Spleen (tissue), 11 donors: ENCODE results near the gene CFAP99. TPM values are rescaled to one million over a fixed set of nuclear protein-coding genes. Genes with fewer than 3 reads are reported as not detected.

ENCODE experiments used
- DNase-seq: peaks from one replicate; pipeline ENCODE4 v3.0.0-alpha.2; 2020
- H3K27ac ChIP-seq, 8 donors: fragments of 200-600 bp; sonication (generic) in 7 of 8; 1 replicate in 4 of 8; 2 replicates in 4 of 8; pipeline versions ENCODE4 v1.5.0 to v1.8.0; 2016 to 2021; ENCODE audit warnings: inconsistent platforms in 4 of 8, mild to moderate bottlenecking in 4 of 8, moderate library complexity in 1 of 8
- H3K27me3 ChIP-seq, 7 donors: fragments of 200-600 bp; sonication (generic) in 6 of 7; replicated peaks in 1 of 7; 1 replicate in 4 of 7; 2 replicates in 3 of 7; pipeline versions ENCODE4 v1.5.0 to v1.8.0; 2016 to 2021; ENCODE audit warnings: inconsistent platforms in 3 of 7, mild to moderate bottlenecking in 1 of 7
- H3K36me3 ChIP-seq, 6 donors: fragments of 200-600 bp; sonication (generic) in 5 of 6; 1 replicate in 4 of 6; 2 replicates in 2 of 6; pipeline versions ENCODE4 v1.5.0 to v1.8.0; 2016 to 2021; ENCODE audit warnings: inconsistent platforms in 2 of 6
- H3K4me1 ChIP-seq, 6 donors: fragments of 200-600 bp; sonication (generic) in 5 of 6; 1 replicate in 3 of 6; 2 replicates in 3 of 6; pipeline versions ENCODE4 v1.5.0 to v1.8.0; 2016 to 2021; ENCODE audit warnings: inconsistent platforms in 3 of 6
- H3K4me3 ChIP-seq, 8 donors: fragments of 200-600 bp; sonication (generic) in 7 of 8; 1 replicate in 4 of 8; 2 replicates in 4 of 8; pipeline versions ENCODE4 v1.5.0 to v1.8.0; 2016 to 2021; ENCODE audit warnings: inconsistent platforms in 4 of 8, mild to moderate bottlenecking in 4 of 8, moderate library complexity in 2 of 8
- H3K9me3 ChIP-seq, 8 donors: fragments of 200-600 bp; sonication (generic) in 7 of 8; 1 replicate in 4 of 8; 2 replicates in 4 of 8; pipeline versions ENCODE4 v1.5.0 to v1.8.0; 2016 to 2021; ENCODE audit warnings: inconsistent platforms in 4 of 8
- POLR2A ChIP-seq, 3 donors: fragments of 450-650 bp; IDR thresholded peaks; one replicate each; pipeline ENCODE4 v1.5.1; 2017; ENCODE audit warnings: antibody characterized with exemption in 3 of 3, mild to moderate bottlenecking in 1 of 3
- POLR2AphosphoS5 ChIP-seq, 3 donors: sonication (generic); formaldehyde crosslinking; IDR thresholded peaks; one replicate each; pipeline ENCODE4 v1.5.1; 2017; ENCODE audit warnings: antibody characterized with exemption in 3 of 3
- WGBS, 5 donors: extraction: QIAGEN DNeasy Blood & Tissue Kit in 3 of 5; methylation state at CpG; one replicate each; pipeline versions ENCODE4 v1.1.5 to v1.1.7; 2013 to 2018; 5-methylcytosine and 5-hydroxymethylcytosine counted together
- intact Hi-C: fragments of 100-400 bp; cut with DNase I; formaldehyde crosslinking; loops from one replicate; pipeline ENCODE4 v1.15.0; 2023; ENCODE audit warnings: low total_unique reads
- polyA plus RNA-seq, 3 donors: library from polyadenylated mRNA; stranded (reverse); fragments of 200-250 nt; gene quantifications; one replicate each; pipeline ENCODE4 v1.2.1, GENCODE V29; 2013
- total RNA-seq, 7 donors: library from RNA; depleted of rRNA in 3 of 7; stranded (reverse); fragments of >200 nt in 3 of 7; fragmentation: NEBNext Ultra II Directional in 4 of 7; extraction: Animal tissue kit (Norgen Biotek cat#: 25700) in 4 of 7; gene quantifications; one replicate each; pipeline versions ENCODE4 v1.1.0 to v1.2.1, GENCODE V29; 2016 to 2021
- TF ChIP-seq, protein P1 (sequence below), 11 experiments: fragments of 200-600 bp in 7 of 11; fragments of 450-650 bp in 4 of 11; sonication (generic) in 4 of 11; IDR thresholded peaks in 8 of 11; conservative IDR thresholded peaks in 3 of 11; 1 replicate in 7 of 11; 2 replicates in 4 of 11; pipeline versions ENCODE4 v1.4.0 to v1.8.0; 2016 to 2021; ENCODE audit warnings: antibody characterized with exemption in 11 of 11, inconsistent platforms in 4 of 11, mild to moderate bottlenecking in 1 of 11
- donor health status: healthy with polysubstance abuse.
- donor health status: DM: no; HTN: no; CAD: no; lungs with moderate emphysema.
- donor health status: DM: no; HTN: no; CAD: no.
- donor health status: Bipolar disorder and iron deficiency.
- donor health status: healthy.
- donor health status: DM: no; HTN: no; CAD: no.
- donor health status: DM: yes; HTN: yes; CAD: no.

Gene CFAP99
- total and polyA plus RNA-seq, 10 donors, result 0.13 to 0.22 TPM; not detected in 8

- H3K36me3 ChIP-seq, result no peaks in the 10 kb centered on the region
- 69 to 79% (median 74%) methylated on average over 8 to 14 of the region's 14 CpGs for WGBS, 5 donors
- intact Hi-C loops, result loop anchor here (10.0 kb wide), 1 partner anchor 147 kb away; the partner anchor contains the start of gene MXD4
- H3K4me1 ChIP-seq, result peaks cover 32 to 62% (median 57%) of the 10 kb centered on the region in 6 donors
- TF ChIP-seq, protein P1, sequence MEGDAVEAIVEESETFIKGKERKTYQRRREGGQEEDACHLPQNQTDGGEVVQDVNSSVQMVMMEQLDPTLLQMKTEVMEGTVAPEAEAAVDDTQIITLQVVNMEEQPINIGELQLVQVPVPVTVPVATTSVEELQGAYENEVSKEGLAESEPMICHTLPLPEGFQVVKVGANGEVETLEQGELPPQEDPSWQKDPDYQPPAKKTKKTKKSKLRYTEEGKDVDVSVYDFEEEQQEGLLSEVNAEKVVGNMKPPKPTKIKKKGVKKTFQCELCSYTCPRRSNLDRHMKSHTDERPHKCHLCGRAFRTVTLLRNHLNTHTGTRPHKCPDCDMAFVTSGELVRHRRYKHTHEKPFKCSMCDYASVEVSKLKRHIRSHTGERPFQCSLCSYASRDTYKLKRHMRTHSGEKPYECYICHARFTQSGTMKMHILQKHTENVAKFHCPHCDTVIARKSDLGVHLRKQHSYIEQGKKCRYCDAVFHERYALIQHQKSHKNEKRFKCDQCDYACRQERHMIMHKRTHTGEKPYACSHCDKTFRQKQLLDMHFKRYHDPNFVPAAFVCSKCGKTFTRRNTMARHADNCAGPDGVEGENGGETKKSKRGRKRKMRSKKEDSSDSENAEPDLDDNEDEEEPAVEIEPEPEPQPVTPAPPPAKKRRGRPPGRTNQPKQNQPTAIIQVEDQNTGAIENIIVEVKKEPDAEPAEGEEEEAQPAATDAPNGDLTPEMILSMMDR (IDR thresholded peaks at IDR 0.05 in 8 of 11, conservative IDR thresholded peaks at IDR 0.05 in 3 of 11), result no peak
- TF ChIP-seq POLR2A (IDR thresholded peaks at IDR 0.05), result no peak
- H3K4me3 ChIP-seq, result peak overlapping the region in 1 of 8 donors; percentile 61
- peak overlapping the region in 7 of 8 donors; percentile 69 to 89 (median 86) for H3K27ac ChIP-seq
- peaks cover 0 to 25% (median 11%) of the 10 kb centered on the region in 7 donors for H3K27me3 ChIP-seq
- no peak for DNase-seq
- H3K9me3 ChIP-seq, result no peaks in the 10 kb centered on the region
Measured at GRCh38 chr4:2411786-2412510, 6.8 kb upstream of the CFAP99 start.

DNA sequence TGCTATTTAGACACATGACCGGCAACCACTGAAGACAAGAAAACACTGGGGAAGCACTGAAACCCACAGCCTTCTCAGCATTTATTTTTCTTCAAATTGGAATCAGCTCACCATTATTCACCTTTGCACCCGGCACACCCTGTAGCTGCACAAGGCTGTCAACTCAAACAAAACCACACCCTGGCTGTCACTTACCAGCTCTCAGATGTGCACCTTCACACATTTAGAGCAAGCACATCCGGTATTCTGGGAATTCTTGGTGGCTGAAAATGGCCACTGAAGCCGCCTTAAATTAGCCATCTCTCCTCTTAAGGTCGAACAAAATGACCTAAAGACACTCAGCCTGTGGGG lies 6.2 kb upstream of the CFAP99 start:
- no peaks in the 10 kb centered on the region for H3K36me3 ChIP-seq
- H3K4me1 ChIP-seq, result peaks cover 33 to 67% (median 62%) of the 10 kb centered on the region in 6 donors
- peaks cover 0 to 30% (median 12%) of the 10 kb centered on the region in 7 donors for H3K27me3 ChIP-seq
- intact Hi-C loops, result loop anchor here (10.0 kb wide), 1 partner anchor 148 kb away; the partner anchor contains the start of gene MXD4
- peak; percentile 49 for DNase-seq
- peak overlapping the region; percentile 69 to 89 (median 81) for H3K27ac ChIP-seq
- no peaks in the 10 kb centered on the region for H3K9me3 ChIP-seq
- 17 to 24% (median 20%) methylated on average over 5 of the region's 5 CpGs for whole genome bisulfite sequencing, 5 donors
- TF ChIP-seq, protein P1 (IDR thresholded peaks at IDR 0.05 in 8 of 11, conservative IDR thresholded peaks at IDR 0.05 in 3 of 11), result peak in 1 of 11 experiments; percentile 9
- TF ChIP-seq POLR2A (IDR thresholded peaks at IDR 0.05), result no peak
- peak overlapping the region in 7 of 8 donors; percentile 28 to 61 (median 31) for H3K4me3 ChIP-seq

GRCh38 chr4:2412885-2413716 lies 5.7 kb upstream of the CFAP99 start:
- intact Hi-C loops, result loop anchor here (10.0 kb wide), 1 partner anchor 148 kb away; the partner anchor contains the start of gene MXD4
- WGBS, 5 donors, result 0 to 1% (median 0%) methylated on average over 13 to 30 of the region's 30 CpGs
- Histone ChIP-seq H3K36me3 (no peaks in the 10 kb centered on the region), H3K27ac (peak overlapping the region; percentile 69 to 89 (median 81)), H3K4me3 (peak overlapping the region in 7 of 8 donors; percentile 28 to 61 (median 31)), H3K27me3 (peaks cover 0 to 36% (median 18%) of the 10 kb centered on the region in 7 donors), H3K9me3 (no peaks in the 10 kb centered on the region), H3K4me1 (peaks cover 37 to 73% (median 68%) of the 10 kb centered on the region in 6 donors)
- TF ChIP-seq, protein P1 (IDR thresholded peaks at IDR 0.05 in 8 of 11, conservative IDR thresholded peaks at IDR 0.05 in 3 of 11), result peak in 10 of 11 experiments; percentile 12 to 55 (median 36)
- TF ChIP-seq POLR2AphosphoS5 (IDR thresholded peaks at IDR 0.05) (peak; percentile 73 to 90 (median 86)), POLR2A (IDR thresholded peaks at IDR 0.05) (no peak)
- peak; percentile 93 for DNase-seq
